Activated CD4-positive, alpha-beta T cell treated with anti-CD3 and anti-CD28 coated beads for 4 hours (primary cell): ENCODE measurements around the gene SPAG6.
"Not testable (repeated sequence)": the region's sequence is repeated elsewhere in the genome, so short reads cannot be mapped to it uniquely, and the experiment has no call there.

Source experiments
- DNase-seq, 2 donors: peaks; one replicate each; pipeline ENCODE4 v3.0.0-alpha.2; 2020

SPAG6 gene

DNA sequence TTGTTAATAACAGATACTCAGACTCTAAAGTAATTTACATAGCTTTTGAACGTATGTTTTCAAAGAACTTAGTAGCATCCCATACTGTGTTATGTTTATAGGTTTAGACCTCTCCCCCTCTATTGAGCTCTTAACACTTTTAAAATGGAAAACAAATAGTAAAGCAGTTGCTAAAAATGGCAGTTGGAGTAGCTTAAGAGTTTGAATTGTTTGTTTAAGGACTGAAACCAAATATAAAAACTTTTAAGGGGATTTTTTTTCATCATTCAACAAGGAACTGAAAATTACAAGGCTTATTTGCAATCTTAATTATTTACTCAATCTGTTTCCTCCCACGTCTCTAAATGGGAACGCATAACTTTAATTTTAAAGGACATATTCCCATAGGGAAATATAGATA is 1.6 kb upstream of the SPAG6 start:
- no peak for DNase-seq

DNA sequence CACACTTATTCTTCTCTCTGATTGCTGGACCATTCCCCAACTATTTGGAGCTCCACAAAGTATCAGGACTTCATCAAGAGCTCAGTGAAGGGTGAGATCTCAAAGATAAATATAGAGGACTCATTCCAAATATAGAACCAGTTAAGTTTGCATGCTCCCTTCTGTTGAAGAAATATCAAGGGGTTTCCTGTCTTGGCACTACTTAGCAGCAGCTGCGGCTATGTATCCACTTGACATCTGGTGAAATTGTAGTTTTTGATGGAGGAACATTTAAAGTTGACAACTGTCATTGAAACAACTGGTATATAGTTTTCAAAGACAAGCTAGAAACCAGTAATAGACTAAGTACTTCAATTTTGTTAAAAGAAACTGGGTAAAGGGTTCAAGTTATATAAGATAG is 1.0 kb upstream of the SPAG6 start:
- no peak for DNase-seq

- DNase-seq: no peak
Observed at GRCh38 chr10:22344781-22345300, 455 bp upstream of the SPAG6 start.

DNA sequence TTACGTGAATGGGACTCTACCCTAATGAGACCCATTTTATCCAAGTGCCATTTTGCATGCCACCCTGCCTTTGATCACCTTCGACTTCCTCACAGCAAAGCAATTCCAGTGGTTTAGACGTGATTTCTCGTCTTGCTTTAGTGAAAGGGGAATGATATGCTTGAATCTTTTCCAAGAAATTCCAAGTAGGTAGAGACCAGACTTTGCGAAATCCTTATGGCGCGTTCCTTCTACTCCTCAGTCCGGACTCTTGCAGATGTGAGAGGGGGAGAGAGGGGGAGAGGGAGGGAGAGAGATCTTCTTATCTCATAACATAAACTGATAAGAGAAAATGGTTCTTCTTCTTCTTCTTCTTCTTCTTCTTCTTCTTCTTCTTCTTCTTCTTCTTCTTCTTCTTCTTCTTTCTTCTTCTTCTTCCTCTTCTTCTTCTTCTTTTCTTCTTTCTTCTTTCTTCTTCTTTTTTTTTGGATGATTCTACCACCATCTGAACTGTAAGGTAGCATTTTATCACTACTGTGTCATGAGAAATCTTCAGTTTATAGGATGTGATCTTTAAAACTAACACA is 883 bp downstream of the SPAG6 start:
- DNase-seq: no peak

- DNase-seq: no peak
Observed at GRCh38 chr10:22349755-22350154, 4.5 kb downstream of the SPAG6 start.

DNA sequence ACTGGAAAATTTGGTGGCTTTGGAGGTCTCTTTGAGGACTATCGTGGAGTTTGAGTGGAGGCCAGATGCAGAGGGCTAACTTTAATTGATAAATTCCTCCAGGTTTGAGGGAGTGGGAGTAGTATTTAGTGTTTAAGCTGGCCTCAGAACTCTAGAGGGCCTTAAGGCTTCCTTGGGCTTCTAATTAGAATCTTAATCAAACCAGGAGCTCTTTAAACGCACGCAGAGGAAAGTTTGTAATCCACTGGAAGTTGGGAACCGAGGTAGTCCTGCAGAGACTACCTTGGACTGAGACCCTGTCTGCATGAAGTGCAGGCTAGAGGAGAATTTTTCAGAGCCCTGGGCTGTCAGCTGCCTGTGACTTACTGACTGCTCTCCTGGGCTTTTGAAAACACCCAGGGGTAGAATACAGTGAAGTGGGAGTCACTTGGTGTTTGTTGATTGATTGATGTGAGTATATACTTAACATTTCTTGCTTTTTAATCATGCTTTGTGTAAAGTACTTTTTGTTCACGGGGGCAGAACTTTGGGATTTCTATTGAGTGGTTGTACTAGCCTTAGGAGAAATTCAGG is 5.9 kb downstream of the SPAG6 start:
- DNase-seq: no peak

GRCh38 chr10:22356324-22356873 is 11.1 kb downstream of the SPAG6 start:
- no peak for DNase-seq

DNA sequence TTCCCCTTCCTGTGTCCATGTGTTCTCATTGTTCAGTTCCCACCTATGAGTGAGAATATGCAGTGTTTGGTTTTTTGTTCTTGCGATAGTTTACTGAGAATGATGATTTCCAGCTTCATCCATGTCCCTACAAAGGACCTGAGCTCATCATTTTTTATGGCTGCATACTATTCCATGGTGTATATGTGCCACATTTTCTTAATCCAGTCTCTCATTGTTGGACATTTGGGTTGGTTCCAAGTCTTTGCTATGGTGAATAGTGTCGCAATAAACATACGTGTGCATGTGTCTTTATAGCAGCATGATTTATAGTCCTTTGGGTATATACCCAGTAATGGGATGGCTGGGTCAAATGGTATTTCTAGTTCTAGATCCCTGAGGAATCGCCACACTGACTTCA is 12.5 kb downstream of the SPAG6 start:
- not testable (repeated sequence) for DNase-seq

DNA sequence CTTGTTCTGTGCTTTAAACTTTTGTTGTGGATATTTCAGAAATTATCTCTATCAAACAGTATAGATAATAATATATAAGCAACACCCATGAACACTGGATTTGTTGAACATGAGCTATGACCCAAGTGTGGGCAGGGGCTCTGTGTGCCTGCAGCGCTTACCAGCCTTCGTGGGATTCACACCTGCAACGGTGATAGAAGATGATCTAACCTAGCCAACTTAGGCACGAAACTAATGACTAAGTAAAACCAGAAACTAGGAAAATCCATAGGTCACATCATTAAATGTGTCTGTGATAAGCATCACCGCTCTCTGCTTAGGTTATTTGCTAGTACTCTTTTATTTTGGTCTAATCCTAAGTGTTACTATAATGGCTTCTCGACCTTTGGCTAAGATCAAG is 18.0 kb downstream of the SPAG6 start:
- no peak for DNase-seq

DNA sequence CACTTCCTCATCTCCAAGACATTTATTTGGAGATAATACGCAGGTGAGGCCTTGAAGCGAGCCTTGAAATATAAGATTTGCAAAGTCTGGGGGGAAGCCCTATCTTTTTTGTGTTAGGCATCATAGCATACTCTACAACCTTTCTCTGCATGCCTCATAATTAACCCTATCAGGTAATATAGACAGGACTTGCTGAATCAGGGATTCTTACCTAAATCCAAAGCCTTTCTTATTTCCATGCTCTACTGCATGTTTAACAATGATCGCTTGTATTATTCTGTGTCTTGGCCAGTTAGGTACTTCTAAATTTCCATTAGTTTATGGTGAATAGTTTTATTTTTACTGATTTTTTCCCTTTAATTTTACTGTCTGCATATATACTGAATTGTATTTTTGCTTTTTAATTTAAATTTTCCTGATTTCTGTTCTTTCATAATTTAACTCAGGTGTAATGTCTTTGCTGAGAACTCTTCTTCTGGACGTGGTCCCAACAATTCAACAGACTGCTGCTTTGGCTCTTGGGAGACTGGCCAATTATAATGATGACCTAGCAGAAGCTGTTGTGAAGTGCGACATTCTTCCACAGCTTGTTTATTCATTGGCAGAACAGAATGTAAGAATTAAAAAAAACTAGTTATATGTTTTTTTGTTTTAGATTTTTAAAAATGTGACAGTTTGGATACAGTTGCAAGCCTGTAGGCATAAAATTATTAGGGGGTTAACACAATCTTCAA is 19.3 kb downstream of the SPAG6 start:
- no peak for DNase-seq

DNA sequence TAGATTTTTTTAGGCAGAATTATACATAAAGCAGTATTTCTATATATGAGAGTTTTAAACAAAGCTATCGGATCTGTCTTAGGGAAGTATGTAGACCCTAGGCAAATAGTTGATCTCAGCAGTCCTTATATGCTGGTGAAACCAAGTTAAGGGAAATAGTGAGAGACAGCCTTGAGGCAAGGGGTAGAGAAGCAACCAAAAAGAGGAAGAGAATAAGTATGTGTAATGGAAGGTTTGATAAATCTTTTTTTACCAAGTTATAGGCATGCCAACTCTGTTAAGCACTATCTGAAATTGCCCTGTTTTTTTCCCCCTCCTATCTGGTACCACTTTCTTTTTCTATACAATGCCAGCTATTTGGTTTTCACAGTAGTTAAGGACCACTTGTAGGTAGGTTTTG is 19.9 kb downstream of the SPAG6 start:
- DNase-seq: no peak

- no peak for DNase-seq
Observed at GRCh38 chr10:22365644-22366434, 20.5 kb downstream of the SPAG6 start.

DNA sequence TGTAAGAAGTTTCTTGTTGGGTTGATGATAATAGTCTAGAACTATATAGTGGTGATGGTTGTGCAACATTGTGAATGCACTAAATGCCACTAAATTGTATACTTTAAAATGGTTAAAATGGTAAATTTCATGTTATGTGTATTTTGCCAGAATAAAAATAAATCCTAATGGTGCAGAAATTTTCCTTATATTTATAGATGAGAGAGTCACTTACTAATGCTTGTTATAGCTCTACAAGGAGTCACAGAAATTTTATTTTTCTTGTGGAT is 21.1 kb downstream of the SPAG6 start:
- no peak for DNase-seq

DNA sequence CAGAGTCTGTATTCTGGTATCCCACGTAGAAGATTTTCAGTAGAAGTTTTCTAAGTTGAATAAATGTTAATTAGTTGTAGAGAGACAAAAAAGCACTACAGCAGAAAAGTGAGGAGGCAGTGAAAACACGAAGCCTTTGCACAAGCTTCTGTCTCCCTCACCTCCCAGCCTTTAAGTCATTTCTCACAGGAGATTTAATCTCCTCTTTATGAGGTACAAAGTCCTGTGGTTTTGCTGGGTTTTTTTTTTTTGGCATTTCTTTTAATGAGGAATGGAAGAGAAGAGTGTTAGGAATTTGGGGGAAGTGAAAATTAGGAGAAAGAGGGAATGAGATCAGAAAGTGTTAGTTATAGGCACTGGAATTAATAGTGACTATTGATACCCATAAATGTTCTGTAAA is 21.5 kb downstream of the SPAG6 start:
- no peak for DNase-seq

DNA sequence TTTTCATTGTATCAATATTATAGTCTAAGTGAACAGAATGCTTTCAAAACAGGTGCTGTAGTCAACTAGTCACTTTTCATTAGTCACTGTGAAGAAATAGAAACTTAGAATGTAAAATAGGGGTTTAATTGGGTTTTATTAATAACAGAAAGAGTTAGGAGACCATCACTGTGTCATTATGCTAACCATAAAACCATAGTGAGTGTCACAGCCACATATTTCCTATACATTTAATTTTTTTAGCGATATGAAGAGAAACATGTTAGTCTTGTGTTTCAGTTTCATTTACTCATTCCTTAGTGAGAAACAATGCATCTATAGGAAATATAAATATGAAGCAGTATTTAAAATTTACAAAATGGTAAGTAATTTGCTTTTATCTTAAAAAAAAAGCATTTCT is 22.2 kb downstream of the SPAG6 start:
- no peak for DNase-seq

- DNase-seq: no peak
Observed at GRCh38 chr10:22368402-22368801, 23.1 kb downstream of the SPAG6 start.

DNA sequence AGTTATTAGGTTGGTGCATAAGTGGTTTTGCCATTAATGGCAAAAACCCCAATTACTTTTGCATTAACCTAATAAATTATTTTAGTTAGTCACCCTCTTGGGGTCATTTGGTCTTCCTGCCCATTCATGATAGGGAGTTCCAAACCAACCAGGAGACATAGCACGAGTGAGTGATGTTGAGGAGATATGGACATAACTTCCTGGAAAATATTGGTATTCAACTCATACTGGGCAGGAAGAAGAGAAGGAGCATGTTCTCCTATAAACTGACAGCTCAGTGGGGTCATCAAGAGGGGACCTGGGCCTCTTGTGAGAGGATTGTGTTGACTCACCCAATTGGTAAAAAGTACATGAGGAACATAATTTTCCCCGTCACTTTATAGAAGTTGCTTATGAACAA is 23.7 kb downstream of the SPAG6 start:
- no peak for DNase-seq

DNA sequence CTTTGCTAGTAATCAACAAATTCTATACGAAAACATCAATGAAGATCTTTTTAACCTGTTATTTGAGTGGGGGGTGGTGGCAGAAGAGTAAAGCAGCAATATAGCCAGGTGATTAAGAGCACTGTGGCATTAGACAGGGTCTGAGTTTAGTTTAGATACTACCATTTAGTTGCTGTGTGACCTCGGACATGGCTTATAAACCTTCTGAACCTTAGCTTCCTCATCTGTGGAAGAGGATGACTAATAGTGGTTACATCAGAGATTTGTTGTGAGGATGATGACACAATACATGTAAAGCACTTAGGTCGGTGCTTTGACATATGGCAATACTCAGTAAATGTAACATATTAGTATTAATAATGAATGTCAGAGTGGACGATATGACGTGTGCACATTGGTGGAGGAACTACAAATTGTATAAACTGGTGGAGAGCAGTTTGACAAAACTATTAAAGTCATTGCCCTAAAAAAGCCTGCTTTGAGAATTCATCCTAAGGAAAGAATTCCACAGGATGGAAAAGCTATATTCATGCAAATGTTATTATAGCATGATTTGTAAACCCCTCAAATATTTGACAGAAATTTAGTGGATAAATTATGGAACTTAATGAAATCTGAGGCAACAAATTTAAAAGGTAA is 24.3 kb downstream of the SPAG6 start:
- no peak for DNase-seq

DNA sequence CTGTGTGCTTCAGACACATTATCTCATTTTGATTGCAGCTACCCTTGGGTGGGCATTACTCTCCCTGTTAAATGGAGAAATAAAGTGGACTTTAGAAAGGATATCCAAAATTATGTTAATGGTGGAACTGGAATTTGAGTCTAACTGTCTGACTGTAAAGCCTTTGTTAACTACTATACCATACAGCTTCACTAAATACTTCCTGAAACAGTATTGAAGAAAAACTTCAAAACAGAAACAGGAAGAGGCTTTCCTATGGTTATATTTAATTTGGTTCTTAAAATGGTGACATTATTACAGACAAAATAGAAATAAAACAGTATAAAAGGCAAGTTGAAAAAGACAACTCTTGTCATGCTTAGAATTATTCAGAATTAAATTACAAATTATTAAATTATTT is 25.0 kb downstream of the SPAG6 start:
- DNase-seq: no peak

GRCh38 chr10:22372298-22372697 is 27.0 kb downstream of the SPAG6 start:
- no peak for DNase-seq

DNA sequence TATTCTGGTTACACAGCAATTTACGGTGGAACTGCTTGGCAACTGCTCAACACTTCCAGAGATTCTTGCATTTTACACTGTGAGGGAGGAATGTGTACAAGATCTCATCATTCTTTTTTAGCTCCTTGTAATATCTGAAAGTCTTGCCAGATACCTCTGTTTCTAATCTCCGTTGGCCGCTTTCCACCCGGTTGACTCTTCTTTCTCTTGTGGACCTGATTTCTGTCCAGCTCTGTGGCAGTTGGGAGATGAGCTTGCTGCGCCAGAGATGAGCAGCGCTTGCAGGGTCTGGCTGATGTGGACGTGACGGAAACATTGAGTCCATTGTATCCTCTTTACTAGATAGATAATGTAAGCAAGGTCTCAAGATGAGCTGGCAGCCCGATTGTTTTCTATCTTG is 27.6 kb downstream of the SPAG6 start:
- no peak for DNase-seq

DNA sequence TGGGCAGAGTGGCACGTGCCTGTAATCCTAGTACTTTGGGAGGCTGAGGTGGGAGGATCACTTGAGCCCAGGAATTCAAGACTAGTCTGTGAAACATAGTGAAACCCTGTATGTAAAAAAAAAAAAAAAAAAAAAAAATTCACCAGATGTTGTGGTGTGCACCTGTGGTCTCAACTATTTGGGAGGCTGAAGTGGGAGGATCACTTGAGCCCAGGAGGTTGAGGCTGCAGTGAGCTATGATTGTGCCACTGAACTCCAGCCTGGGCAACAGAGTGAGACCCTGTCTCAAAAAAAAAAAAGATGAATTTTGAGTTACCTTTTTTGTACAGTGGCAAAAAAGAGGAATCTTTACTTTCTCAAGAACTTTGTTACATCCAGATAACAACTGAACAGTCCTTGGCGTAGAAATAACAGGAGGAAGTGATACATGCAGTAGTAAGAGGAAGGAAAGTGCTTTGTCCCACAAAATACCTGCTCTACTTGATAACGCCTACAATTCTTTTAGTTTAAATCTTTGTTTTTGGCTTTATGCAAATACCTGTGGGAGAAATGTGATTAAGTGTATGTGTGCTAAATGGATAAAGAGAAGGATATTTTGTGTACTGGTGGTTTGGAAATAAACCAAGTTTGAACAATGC is 29.3 kb downstream of the SPAG6 start:
- no peak for DNase-seq

DNA sequence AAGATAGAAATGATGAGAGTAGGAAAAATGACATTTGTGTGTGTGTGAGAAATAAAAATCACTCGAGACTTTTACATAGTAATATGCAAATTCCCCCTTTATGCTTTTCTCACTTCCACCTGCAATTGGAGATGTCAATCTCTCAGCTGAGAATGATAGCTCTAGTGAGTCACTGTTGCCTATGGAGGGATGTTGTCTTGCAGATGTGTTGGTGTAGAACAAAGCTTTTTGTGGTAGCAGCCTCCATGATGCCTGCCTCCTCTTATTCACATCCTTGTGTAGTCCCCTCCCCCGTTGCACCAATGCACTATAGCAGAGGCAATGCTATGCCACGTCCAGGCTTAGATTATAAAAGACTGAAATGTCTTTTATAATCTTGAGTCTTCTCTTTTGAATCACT is 33.8 kb downstream of the SPAG6 start:
- peak; percentile 41 to 51 for DNase-seq
